Neural cell (in vitro differentiated cells): ENCODE results near the gene RDM1.

Experiments
- CTCF ChIP-seq: fragments of 450-650 bp; IDR thresholded peaks from 2 replicates; pipeline ENCODE4 v1.5.1; 2014; ENCODE audit warnings: antibody characterized with exemption, mild to moderate bottlenecking, moderate library complexity; ENCODE audit not compliant: poor library complexity, severe bottlenecking
- EP300 ChIP-seq: fragments of 450-650 bp; conservative IDR thresholded peaks from 2 replicates; pipeline ENCODE4 v1.6.1; 2014; ENCODE audit warnings: antibody characterized with exemption, mild to moderate bottlenecking, moderate library complexity; ENCODE audit not compliant: poor library complexity, severe bottlenecking
- EZH2 ChIP-seq: fragments of 200-600, 300-800 bp; shearing (Covaris generic), sonication (generic); IDR thresholded peaks from 2 replicates; pipeline ENCODE4 v1.6.1; 2014; ENCODE audit warnings: antibody characterized with exemption, low read length, borderline replicate concordance, mild to moderate bottlenecking; ENCODE audit not compliant: insufficient read depth, poor library complexity, severe bottlenecking
- MXI1 ChIP-seq: fragments of 450-650 bp; conservative IDR thresholded peaks from 2 replicates; pipeline ENCODE4 v1.6.1; 2014; ENCODE audit warnings: antibody characterized with exemption, mild to moderate bottlenecking; ENCODE audit not compliant: poor library complexity, severe bottlenecking
- RAD21 ChIP-seq: fragments of 450-650 bp; conservative IDR thresholded peaks from 2 replicates; pipeline ENCODE4 v1.6.1; 2014; ENCODE audit warnings: antibody characterized with exemption, mild to moderate bottlenecking, moderate library complexity
- TAF1 ChIP-seq: IDR thresholded peaks from 2 replicates; pipeline ENCODE4 v1.6.1; 2012; ENCODE audit warnings: low read depth

GRCh38 chr17:35914354-35914753, 16.2 kb downstream of the RDM1 start:
- no peak for TF ChIP-seq CTCF
- TF ChIP-seq EP300: no peak
- no peak for TF ChIP-seq RAD21
- no peak for TF ChIP-seq EZH2
- no peak for TF ChIP-seq MXI1
- no peak for TF ChIP-seq TAF1
